ELR (cell line): ENCODE measurements around the gene ITGA8.
"Not testable (repeated sequence)": the region's sequence is repeated elsewhere in the genome, so short reads cannot be mapped to it uniquely, and the experiment has no call there.

Experiments
- DNase-seq: peaks from one replicate; pipeline ENCODE4 v3.0.0-alpha.2; 2015; ENCODE audit warnings: low read depth

Gene ITGA8

DNA sequence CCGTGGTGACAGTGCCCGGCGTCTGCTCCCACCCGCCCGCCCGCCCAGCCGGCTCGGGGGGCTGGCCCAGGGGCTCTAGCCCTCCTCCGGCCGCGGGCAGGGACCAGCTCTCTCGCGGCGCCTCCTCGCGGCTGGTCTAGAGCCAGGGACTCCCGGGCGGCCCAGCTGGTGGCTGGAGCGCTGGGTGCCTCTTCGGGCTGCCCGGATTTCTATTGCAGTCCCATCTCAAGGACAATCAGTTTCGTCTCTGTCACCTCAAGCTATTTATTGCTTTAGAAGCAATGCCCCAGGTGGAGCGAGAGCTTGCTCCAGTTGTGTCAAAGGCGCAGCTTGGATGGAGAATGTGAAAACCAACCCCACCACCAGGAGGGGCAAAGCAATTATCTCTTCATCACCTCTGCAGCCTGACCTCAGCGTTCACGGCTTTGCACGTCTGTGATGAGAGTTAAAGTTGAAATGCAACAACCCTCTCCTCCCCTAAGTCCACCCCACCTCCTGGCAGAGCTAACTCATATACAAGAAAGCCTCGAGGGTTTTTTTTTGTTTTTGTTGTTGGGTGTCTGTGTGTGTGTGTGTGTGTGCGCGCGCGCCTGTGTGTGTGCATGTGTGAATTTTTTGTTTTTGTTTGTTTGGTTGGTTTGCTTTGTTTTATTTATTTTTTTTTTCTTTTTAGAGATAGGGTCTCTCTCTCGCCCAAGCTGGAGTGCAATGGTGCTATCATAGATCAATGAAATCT is at the start of gene ITGA8:
ITGA8 (minus strand) TSS at position 24 of the 736 bp plus-strand sequence. CDS start 151 bp downstream, outside the sequence.
- peak; percentile 36 for DNase-seq

DNA sequence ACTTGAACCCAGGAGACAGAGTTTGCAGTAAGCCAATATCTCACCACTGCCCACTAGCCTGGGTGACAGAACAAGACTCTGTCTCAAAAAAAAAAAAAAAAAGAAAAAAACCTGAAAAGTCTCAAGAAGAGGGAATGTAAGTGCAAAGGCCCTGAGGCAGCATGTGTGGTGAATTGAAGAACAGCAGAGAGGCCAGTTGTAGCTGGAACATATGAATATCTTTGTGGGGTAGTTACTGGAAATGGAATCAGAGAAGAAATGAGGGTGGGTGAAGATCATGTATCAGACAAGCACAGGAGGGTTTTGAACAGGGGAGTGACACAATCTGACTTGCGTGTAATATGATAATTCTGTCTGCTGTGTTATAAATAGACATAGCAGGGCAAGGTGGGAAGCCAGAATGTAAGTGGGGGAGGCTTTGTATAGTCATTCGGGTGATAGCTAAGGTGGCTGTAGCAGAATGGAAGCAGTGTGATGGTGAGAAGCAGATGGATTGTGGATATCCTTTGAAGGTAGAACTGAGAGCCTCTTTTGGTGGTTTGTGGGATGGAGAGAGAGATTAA is 45.3 kb upstream of the ITGA8 start:
- no peak for DNase-seq

DNA sequence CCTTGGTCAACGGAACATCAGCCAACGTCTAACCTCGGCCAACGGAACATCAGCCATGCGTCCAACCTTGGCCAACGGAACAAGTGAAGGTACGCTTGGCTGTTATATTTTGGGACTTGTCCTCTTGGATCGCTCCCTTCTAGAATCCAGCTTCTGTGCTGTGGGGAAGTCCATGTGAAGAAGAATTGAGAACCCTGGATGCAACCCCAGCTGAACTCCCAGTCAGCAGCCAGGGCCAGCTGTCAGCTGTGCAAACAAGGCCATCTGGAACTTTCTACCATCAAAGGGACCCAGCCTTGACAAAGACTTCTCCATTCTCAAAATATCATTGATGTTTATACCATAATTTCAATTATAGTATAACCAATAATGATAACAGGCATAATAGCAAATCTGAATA is 43.3 kb upstream of the ITGA8 start:
- no peak for DNase-seq

DNA sequence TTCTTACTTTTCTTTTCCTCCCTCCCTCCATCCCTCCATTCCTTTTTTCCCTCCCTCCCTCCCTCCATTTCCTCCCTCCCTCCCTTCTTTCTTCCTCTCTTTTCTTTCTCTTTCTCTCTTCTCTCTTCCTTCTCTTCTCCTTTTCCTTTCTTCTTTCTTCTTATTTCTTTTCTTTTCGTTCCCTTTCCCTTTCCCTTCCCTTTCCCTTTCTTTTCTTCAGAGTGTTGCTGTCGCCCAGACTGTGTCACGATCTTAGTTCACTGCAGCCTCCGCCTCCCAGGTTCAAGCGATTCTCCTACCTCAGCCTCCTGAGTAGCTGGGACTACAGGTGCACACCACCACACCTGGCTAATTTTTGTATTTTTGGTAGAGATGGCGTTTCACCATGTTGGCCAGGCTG is 42.5 kb upstream of the ITGA8 start:
- DNase-seq, result not testable (repeated sequence)

DNA sequence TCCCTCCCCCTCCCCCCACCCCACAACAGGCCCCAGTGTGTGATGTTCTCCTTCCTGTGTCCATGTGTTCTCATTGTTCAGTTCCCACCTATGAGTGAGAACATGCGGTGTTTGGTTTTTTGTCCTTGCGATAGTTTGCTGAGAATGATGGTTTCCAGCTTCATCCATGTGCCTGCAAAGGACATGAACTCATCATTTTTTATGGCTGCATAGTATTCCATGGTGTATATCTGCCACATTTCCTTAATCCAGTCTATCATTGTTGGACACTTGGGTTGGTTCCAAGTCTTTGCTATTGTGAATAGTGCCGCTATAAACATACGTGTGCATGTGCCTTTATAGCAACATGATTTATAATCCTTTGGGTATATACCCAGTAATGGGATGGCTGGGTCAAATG is 41.5 kb upstream of the ITGA8 start:
- not testable (repeated sequence) for DNase-seq

DNA sequence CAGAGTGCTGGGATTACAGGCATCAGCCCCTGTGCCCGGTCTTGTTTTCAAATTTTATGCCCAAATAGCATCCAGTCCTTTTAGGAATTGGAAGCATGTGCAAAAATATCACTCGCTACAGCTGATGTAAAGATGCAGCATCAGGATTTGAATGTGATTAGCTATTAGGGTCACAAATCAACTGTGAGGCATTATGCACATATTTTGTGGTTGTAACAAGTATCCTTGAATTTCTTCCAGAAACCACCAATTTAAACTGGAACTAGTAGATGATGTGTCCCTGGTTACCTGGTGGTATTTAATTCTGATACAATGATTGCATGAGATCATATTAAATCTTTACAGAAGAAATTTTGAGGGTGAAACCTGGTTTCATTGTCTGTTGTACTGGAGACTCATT is 41.0 kb upstream of the ITGA8 start:
- no peak for DNase-seq

DNA sequence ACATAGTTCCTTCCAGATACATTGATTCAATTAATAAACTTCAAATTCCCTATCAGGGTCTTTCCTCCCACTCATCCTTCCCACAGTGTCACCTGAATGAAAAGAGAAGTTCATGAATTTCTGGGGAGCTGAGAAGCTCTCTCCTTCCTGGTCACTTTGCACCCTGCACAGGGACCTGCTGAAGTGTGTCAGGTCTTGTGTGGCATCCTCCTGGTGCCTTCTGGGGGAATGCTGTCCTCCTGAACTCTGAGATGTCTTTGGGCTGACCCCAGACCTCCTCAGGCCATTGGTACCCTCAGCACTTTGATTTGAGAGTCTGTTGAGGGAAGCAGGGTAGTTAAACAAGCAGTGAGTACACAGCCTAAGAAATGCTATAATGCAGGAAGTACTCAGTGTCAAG is 39.5 kb upstream of the ITGA8 start:
- DNase-seq, result no peak

DNA sequence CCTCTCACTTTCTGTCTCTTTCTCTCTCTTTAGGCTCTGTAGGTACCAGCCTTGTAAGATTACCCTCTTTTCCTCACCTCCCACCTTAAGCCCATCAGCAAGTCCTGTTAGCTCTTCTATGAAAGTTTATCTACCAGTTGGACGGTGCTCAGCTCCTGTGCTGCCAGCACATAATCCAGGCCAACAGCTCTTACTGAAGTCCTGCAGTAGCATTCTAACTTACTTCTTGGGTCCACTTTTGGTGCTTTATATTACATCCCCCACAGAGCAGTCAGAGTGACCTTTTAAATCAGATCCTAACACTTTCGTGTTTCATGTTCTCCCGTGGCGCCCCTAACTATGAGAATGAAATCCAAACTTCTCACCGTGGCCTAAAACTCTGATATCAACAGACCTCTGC is 38.9 kb upstream of the ITGA8 start:
- no peak for DNase-seq

DNA sequence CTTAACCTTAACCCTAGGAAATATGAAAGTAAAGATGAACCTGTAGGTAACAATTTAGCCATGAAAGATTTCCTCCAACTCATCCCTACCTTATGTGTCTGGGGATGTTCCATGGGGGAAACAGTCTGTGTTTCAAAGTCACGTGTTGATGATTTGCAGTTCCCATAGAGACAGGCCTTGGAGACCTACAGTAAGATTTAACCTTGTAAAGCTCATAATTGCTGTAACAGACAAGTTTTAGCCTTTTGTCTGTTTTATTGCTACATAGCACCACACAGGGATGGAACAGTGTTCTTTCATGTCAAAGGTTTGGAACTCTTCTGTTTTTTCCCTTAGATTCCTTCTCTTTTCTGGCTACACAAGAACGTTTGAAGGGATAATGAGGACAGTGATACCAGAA is 35.2 kb upstream of the ITGA8 start:
- DNase-seq, result no peak

DNA sequence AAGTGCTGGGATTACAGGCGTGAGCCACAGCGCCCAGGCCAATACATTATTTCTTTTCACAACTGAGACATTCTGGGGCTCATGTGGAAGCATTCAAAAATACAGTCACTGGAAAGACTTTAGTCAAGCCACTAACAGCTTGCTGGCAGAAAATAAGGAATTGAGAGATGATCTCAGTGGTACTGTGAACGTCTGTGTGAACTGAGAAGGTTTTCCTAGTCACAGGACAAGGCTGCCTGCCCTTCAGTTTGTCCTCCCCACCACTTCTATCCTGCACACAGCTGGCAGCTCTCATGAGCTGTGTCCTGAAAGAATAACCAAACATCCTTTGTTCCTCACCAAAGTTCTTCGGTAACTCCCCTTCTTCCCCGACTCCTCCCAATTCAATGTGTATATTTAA is 31.3 kb upstream of the ITGA8 start:
- no peak for DNase-seq

DNA sequence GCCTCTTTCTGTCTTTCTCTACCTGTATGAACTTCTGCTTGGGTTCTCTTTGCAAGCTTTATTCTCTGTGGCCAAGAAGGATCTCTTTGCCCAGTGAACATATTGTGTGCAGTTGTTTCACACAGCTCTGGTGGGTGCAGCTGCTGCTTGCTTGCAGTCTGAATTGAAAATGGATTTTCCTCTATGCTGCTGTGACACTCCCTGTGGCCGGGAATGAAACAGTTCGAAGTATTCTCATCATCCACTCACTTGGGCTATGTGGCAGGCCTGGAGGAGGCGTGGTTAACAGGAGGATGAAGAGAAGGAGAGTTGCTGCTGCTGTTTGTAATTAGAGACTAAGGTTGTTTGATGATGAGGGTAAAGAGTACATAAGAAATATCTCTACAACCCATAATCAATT is 28.4 kb upstream of the ITGA8 start:
- DNase-seq, result peak; percentile 6

DNA sequence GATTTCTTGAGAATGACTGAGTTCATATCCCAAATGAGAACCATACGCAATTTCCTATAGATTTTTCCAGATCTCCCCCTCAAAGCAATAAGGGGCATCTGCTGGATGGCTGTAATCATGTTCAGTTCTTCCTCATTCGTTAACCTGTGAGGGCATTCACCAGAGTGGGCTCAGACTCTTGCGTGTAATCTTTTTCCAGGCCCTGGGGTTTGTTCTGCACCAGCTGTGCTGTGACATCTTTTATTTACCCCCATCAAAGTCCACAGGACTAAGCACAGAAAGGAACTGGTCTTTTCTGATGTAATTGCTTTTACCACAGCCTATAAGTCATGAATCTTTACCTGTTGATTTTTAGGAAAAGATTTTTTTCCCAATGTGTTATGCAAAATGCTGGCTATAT is 27.9 kb upstream of the ITGA8 start:
- no peak for DNase-seq

DNA sequence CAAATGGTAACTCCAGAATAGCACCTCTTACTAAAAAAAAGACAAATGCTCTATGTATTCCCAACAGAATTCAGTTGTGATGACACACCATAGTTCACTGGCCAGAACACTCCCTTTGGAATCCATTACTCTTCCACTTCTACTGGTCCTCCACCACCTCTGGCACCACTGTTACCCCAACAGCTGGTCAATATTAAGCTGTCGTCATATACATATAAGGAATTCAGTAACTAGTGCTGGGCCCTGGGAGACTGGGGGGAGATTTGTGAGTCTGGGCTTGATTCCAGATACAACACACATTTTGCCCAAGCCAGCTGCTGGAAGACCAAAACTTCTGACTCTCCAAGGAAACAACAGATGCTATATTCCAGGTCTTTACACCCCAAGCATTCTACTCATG is 26.0 kb upstream of the ITGA8 start:
- no peak for DNase-seq

DNA sequence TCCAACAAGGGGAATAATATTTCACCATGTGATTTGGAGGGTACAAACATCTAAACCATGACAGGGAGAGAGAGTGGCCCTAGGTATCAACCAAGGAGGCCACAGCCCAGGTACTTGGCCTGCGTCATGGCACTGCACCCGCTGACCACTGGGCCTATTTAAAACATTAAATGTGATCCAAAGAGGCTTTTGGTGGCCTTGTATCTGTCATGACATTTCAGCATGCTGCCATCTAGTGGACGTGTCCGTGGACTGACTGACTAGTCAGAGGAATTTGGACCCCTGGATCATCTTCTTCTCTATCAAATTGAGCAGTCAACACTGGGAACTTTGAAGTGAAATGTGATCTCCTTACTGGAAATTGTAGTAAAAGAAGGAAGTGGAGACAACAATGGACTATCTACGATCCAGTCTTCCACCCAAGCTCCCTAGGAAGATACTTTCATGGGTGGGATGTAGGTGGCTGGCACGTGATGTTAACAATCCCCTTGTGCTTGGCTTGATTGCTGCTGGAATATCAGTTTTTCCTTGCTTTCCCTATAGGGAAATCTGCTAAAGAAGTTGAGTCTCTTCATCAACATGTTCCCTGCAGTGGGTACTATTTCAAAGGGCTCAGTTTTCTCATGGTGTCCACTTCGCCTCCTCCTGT is 24.6 kb upstream of the ITGA8 start:
- peak; percentile 75 for DNase-seq

DNA sequence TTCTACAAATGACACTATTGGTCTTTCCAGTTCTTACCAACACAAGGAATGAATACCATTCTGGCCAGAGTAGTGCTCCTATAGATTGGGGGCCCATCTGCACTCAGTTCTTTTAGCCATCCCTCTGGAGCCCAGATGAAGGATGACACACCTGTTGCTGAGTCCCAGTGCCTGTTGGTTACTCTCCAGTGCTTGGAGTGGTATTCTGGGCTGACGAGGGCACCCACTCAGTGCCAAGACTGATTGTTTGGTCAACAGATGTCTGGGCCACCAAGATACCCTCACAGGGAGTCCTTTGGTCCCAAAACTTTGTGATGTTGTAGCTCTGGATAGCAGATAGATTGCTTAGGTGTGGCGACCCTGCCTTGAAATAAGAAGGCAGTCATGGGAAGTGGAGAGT is 23.7 kb upstream of the ITGA8 start:
- DNase-seq, result no peak

DNA sequence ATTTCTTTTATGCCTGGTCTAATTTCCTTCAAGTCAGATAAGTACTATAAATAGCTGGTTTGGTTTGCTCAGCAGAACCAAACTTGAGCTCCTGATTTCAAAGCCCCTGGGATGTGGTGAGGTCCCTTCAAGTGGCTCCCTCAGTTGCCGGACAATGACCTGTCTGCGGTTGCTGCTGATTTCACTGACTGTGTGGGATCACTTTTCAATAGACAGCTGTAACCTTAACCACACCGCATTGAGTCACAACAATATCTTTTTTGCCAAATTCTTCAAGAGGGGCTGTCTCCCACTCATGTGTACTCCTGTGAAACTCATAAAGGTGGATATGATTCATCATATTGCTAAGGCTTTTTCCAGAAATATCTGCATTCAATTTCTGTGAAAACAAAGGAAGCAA is 23.1 kb upstream of the ITGA8 start:
- no peak for DNase-seq

DNA sequence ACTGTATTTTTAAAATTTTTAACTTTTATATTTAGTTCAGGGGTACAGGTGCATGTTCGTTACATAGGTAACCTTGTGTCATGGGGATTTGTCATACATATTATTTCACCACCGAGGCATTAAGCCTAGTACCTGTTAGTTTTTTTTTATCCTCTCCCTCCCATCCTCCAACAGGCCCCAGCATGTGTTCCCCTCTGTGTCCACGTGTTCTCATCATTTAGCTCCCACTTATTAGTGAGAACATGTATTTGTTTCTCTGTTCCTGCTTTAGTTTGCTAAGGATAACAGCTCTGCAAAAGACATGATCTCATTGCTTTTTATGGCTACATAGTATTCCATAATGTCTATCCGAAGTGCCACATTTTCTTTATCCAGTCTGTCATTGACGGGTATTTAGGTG is 22.4 kb upstream of the ITGA8 start:
- DNase-seq, result no peak

DNA sequence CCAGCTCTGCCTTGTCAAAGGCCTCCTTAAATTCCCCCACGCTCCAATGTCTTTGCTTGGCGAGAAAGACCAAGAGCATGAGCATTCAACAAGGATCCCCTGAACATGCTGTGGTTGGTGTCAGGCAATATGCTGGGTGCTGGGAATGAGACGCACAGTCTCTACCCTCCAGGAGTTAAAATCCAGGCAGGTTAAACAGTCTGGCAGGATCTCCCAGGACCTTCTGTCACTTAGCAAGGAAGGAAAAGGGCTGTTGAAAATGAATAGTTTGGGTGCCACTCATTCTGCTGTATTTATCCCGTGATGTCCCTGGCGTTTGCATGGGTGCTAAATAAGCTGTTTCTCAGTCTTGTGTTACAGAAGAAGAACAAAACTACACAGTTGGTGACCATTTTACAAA is 21.9 kb upstream of the ITGA8 start:
- DNase-seq, result no peak

DNA sequence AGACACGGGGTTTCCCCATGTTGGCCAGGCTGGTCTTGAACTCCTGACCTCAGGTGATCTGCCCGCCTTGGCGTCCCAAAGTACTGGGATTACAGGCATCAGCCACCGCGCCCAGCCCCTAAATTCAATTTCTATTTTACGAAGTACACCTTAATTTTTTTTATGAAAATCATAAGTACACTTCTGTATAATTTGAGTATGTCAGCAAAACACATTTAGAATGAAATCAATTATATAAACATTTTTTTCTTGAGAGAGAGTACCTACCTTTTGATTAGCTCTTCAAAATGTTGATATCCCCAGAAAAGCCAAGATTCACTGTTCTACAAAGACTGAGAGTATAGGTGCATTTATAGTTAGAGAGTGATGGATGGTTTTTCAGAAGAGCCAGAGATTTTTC is 20.5 kb upstream of the ITGA8 start:
- no peak for DNase-seq

DNA sequence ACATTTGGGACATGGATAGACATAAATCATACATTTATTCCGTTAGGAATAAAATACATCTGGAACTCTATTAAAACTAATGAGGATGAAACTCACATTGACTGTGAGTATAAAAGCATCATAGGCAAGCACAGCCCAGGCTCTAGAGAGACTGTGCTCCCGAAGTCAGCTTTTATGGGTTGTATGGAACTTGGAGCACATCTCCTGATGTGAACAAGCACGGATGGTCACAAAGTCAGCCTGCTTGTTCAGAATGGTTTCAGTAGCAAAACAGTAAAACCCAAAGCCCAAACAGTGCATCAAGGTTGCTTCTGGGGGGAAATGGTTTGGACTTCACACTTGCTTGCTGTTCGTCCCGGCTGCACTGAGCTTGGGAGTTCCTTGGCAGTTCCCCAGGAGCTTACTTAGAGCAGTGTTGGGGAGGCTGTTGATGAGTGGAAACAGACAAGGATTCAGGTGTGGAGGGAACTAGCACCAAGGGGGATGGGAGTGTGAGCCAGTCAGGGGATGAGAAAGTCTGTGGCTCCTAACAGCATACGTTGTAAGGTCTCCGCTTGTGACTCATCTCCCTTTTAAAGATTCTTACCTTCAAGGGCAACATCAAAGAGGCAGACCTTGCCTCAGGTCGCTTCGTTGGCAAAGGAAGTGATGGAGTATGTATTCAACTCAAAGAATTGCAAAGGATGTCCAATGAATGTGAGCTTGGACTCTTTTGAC is 19.7 kb upstream of the ITGA8 start:
- DNase-seq, result no peak

DNA sequence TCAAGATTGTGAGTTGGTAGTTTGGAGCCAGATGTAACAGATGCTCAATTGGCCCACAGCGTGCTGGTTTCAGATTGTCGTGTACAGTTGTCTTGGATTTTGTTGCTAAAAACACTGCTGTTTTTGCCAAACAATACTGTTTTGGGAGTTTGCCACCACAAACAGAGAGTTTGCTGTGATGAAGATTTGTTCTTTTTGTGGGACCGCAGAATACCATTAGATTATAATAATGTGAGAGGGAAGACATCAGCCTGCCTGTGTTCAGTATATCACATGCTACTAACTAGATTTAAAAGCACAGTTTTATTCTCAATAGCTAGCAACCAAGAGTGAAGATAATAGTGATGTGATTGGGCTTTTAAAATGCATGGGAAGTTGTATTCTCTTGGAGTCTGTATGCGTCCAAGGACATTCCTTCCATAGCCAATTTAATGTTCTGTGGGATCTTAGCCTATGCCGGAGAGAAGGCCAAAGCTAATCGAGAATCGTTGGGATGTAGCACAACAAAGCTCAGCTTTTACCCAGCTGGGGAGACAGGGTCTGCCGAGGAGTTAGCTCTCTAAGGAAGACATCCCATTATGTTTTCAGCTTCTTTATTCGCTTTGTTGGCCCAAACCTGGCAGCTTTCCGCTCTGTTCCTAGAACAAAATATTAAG is 18.7 kb upstream of the ITGA8 start:
- no peak for DNase-seq

DNA sequence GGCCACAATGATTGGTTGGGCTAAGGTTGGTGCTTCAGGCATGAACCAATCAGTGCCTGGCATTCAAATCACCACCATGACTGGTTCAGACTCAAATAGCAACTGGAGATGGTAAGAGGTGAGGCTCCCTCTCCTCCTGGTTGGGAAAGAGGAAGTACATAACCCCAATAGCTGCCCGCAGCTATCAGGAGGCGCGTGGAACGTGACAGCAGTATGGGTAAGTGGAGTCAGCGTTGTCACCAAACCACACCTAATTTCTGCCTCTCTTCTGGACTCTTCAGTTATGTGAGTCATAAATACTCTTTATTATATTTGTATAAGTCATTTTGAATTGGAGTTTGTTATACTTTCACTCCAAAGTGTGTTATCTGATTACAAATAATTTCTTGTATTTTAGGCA is 17.9 kb upstream of the ITGA8 start:
- DNase-seq, result no peak

DNA sequence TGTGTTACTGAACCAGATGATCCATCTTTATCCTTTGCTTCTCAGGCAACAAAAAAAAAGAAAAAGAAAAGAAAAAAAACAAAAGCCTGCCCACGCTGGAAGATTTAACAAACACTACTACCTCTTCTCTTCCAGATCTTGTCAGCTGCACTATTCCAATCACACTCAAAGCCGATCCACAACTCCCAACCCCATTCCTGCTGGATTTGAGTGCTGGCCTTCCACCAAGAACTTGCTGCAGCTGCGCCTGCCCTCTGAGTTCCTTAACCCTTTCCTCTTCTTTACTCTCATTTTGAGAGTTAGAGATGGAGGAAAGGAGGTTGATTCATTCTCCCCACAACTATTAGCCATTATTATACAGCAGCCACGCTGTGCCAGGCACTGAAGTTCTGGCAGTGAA is 16.0 kb upstream of the ITGA8 start:
- DNase-seq, result no peak
